OCI-LY1 (cell line): ENCODE data around the gene CACNA1E.

Experiments
- CTCF ChIP-seq: fragments of 200-600 bp; sonication (generic), shearing (Covaris generic); IDR thresholded peaks from 2 replicates; pipeline ENCODE4 v1.5.1; 2017; ENCODE audit warnings: mild to moderate bottlenecking, antibody characterized with exemption, low read length, moderate library complexity, mixed read lengths
- EZH2 ChIP-seq: fragments of 200-600 bp; sonication (generic), shearing (Covaris generic); IDR thresholded peaks from 2 replicates; pipeline ENCODE4 v1.8.0; 2017; ENCODE audit warnings: borderline replicate concordance, mixed run types, mild to moderate bottlenecking, antibody characterized with exemption, low read length, moderate library complexity, mixed read lengths

- no peak for TF ChIP-seq CTCF
- TF ChIP-seq EZH2: no peak
Measured at GRCh38 chr1:181791721-181792120, 308.4 kb downstream of the CACNA1E start.
